Small intestine (tissue), 7 donors: Measurements from ENCODE around the gene ATXN2. TPM values are rescaled to one million over a fixed set of nuclear protein-coding genes. Genes with fewer than 3 reads are reported as not detected.
"Not testable (repeated sequence)": the region's sequence is repeated elsewhere in the genome, so short reads cannot be mapped to it uniquely, and the experiment has no call there.

Source experiments
- DNase-seq, 2 donors: peaks; one replicate each; pipeline versions ENCODE4 v3.0.0 to v3.0.0-alpha.2; 2013
- FAIRE-seq: peaks from 2 replicates; lab custom pipeline; 2012; peaks lifted over from hg19 to GRCh38; lab: Jason Lieb, UNC
- H3K27ac ChIP-seq, 3 donors: one replicate each; pipeline ENCODE4 v1.5.1; 2013; ENCODE audit warnings: low read length in 2 of 3, mild to moderate bottlenecking in 2 of 3, control low read depth in 1 of 3, inconsistent platforms in 1 of 3, low read depth in 1 of 3, moderate library complexity in 1 of 3
- H3K27me3 ChIP-seq, 3 donors: one replicate each; pipeline ENCODE4 v1.6.1; 2013; ENCODE audit warnings: low read length in 3 of 3, inconsistent platforms in 1 of 3; ENCODE audit not compliant: control insufficient read depth in 3 of 3, insufficient read depth in 3 of 3
- H3K36me3 ChIP-seq, 3 donors: one replicate each; pipeline ENCODE4 v1.6.1; 2013; ENCODE audit warnings: low read length in 3 of 3, inconsistent platforms in 1 of 3, low read depth in 1 of 3, mild to moderate bottlenecking in 1 of 3, moderate library complexity in 1 of 3; ENCODE audit not compliant: control insufficient read depth in 3 of 3, insufficient read depth in 2 of 3
- H3K4me1 ChIP-seq, 3 donors: one replicate each; pipeline ENCODE4 v1.6.1; 2013; ENCODE audit warnings: low read length in 2 of 3, inconsistent platforms in 1 of 3, low read depth in 1 of 3, mild to moderate bottlenecking in 1 of 3, moderate library complexity in 1 of 3; ENCODE audit not compliant: control insufficient read depth in 3 of 3, insufficient read depth in 2 of 3
- H3K4me3 ChIP-seq, 3 donors: one replicate each; pipeline ENCODE4 v1.5.1; 2013; ENCODE audit warnings: low read length in 3 of 3, control low read depth in 1 of 3, inconsistent platforms in 1 of 3, low read depth in 1 of 3, mild to moderate bottlenecking in 1 of 3, moderate library complexity in 1 of 3
- H3K9me3 ChIP-seq, 2 donors: one replicate each; pipeline ENCODE4 v1.6.1; 2013; ENCODE audit warnings: low read depth in 1 of 2, low read length in 1 of 2; ENCODE audit not compliant: control insufficient read depth in 2 of 2, insufficient read depth in 1 of 2
- WGBS, 3 donors: extraction: QIAGEN DNeasy Blood & Tissue Kit; methylation state at CpG; one replicate each; pipeline ENCODE4 v1.1.7; 2013; 5-methylcytosine and 5-hydroxymethylcytosine counted together
- polyA plus RNA-seq, 4 donors: library from polyadenylated mRNA; stranded (reverse) in 3 of 4; unstranded in 1 of 4; fragments of 200-250 nt in 3 of 4; fragments of 120-200 nt in 1 of 4; gene quantifications; one replicate each; pipeline versions ENCODE4 v1.2.1 to v1.2.3, GENCODE V29; 2013
- donor health status: healthy with polysubstance abuse.
- donor health status: control.
- donor health status: control.
- donor health status: Bipolar disorder and iron deficiency.
- donor health status: healthy.

The ATXN2 gene
- polyA plus RNA-seq, 4 donors: 8.6 to 41.9 (median 14.7) TPM

- Histone ChIP-seq H3K27me3 (no peaks in the 10 kb centered on the region), H3K4me1 (no peaks in the 10 kb centered on the region), H3K9me3 (no peaks in the 10 kb centered on the region), H3K27ac (no peak overlapping the region), H3K4me3 (no peak overlapping the region), H3K36me3 (peaks cover 2 to 31% (median 4%) of the 10 kb centered on the region in 3 donors)
- FAIRE-seq (no peak), DNase-seq (no peak)
Observed at GRCh38 chr12:111462210-111462769, 136.8 kb downstream of the ATXN2 start.

GRCh38 chr12:111460111-111460510 is 139.0 kb downstream of the ATXN2 start:
- FAIRE-seq, DNase-seq, H3K4me3 ChIP-seq, H3K9me3 ChIP-seq, H3K4me1 ChIP-seq, H3K27ac ChIP-seq, H3K27me3 ChIP-seq: not testable (repeated sequence)
- WGBS, 3 donors: 98% methylated on average over 11 of the region's 11 CpGs
- H3K36me3 ChIP-seq: peaks cover 5 to 40% (median 11%) of the 10 kb centered on the region in 3 donors

GRCh38 chr12:111458546-111459172 is 140.5 kb downstream of the ATXN2 start:
- 91 to 92% (median 92%) methylated on average over 6 of the region's 6 CpGs for WGBS, 3 donors
- no peak overlapping the region for H3K4me3 ChIP-seq
- no peak for DNase-seq
- no peak for FAIRE-seq
- no peaks in the 10 kb centered on the region for H3K9me3 ChIP-seq
- H3K36me3 ChIP-seq: peaks cover 12 to 50% (median 18%) of the 10 kb centered on the region in 3 donors
- H3K27ac ChIP-seq: no peak overlapping the region
- H3K4me1 ChIP-seq: no peaks in the 10 kb centered on the region
- no peaks in the 10 kb centered on the region for H3K27me3 ChIP-seq

GRCh38 chr12:111457577-111457976 is 141.5 kb downstream of the ATXN2 start:
- H3K36me3 ChIP-seq: peaks cover 9 to 58% (median 17%) of the 10 kb centered on the region in 3 donors
- FAIRE-seq: no peak
- no peak for DNase-seq
- H3K4me1 ChIP-seq: no peaks in the 10 kb centered on the region
- H3K9me3 ChIP-seq: no peaks in the 10 kb centered on the region
- H3K27me3 ChIP-seq: no peaks in the 10 kb centered on the region
- no peak overlapping the region for H3K4me3 ChIP-seq
- H3K27ac ChIP-seq: no peak overlapping the region
- WGBS, 3 donors: 89 to 98% (median 91%) methylated on average over 3 of the region's 3 CpGs

- DNase-seq: no peak
- no peaks in the 10 kb centered on the region for H3K27me3 ChIP-seq
- 92 to 95% (median 95%) methylated on average over 9 of the region's 9 CpGs for WGBS, 3 donors
- H3K36me3 ChIP-seq: peaks cover 9 to 61% (median 17%) of the 10 kb centered on the region in 3 donors
- H3K9me3 ChIP-seq: no peaks in the 10 kb centered on the region
- no peak overlapping the region for H3K27ac ChIP-seq
- H3K4me1 ChIP-seq: no peaks in the 10 kb centered on the region
- no peak overlapping the region for H3K4me3 ChIP-seq
- no peak for FAIRE-seq
Observed at GRCh38 chr12:111457071-111457470, 142.0 kb downstream of the ATXN2 start.

GRCh38 chr12:111455448-111456320 is 143.4 kb downstream of the ATXN2 start:
- Histone ChIP-seq H3K27me3 (no peaks in the 10 kb centered on the region), H3K36me3 (peaks cover 9 to 61% (median 17%) of the 10 kb centered on the region in 3 donors), H3K4me3 (no peak overlapping the region), H3K9me3 (no peaks in the 10 kb centered on the region), H3K27ac (no peak overlapping the region), H3K4me1 (no peaks in the 10 kb centered on the region)
- WGBS, 3 donors: 93 to 96% (median 93%) methylated on average over 15 of the region's 15 CpGs
- FAIRE-seq: no peak
- no peak for DNase-seq

GRCh38 chr12:111454716-111455447 is 144.2 kb downstream of the ATXN2 start:
- H3K4me1 ChIP-seq: no peaks in the 10 kb centered on the region
- DNase-seq (no peak), FAIRE-seq (no peak)
- WGBS, 3 donors: 76 to 84% (median 81%) methylated on average over 11 of the region's 11 CpGs
- no peak overlapping the region for H3K27ac ChIP-seq
- H3K9me3 ChIP-seq: no peaks in the 10 kb centered on the region
- peaks cover 9 to 63% (median 17%) of the 10 kb centered on the region in 3 donors for H3K36me3 ChIP-seq
- no peaks in the 10 kb centered on the region for H3K27me3 ChIP-seq
- no peak overlapping the region for H3K4me3 ChIP-seq

- FAIRE-seq (no peak), DNase-seq (no peak)
- Histone ChIP-seq H3K4me3 (no peak overlapping the region), H3K36me3 (peaks cover 9 to 64% (median 18%) of the 10 kb centered on the region in 3 donors), H3K27ac (no peak overlapping the region), H3K27me3 (no peaks in the 10 kb centered on the region), H3K9me3 (no peaks in the 10 kb centered on the region), H3K4me1 (no peaks in the 10 kb centered on the region)
- WGBS, 3 donors: 74 to 79% (median 75%) methylated on average over 4 of the region's 4 CpGs
Observed at GRCh38 chr12:111454311-111454710, 144.8 kb downstream of the ATXN2 start.
